T-helper 22 cell (primary cell): ENCODE measurements around the gene BAIAP2.
"Not testable (repeated sequence)": the region's sequence is repeated elsewhere in the genome, so short reads cannot be mapped to it uniquely, and the experiment has no call there.

Experiments used
- DNase-seq: peaks from one replicate; pipeline ENCODE4 v3.0.0-alpha.2; 2020; ENCODE audit warnings: low read depth

Gene BAIAP2

GRCh38 chr17:81069135-81069645 is 34.2 kb downstream of the BAIAP2 start:
- no peak for DNase-seq

- no peak for DNase-seq
Measured at GRCh38 chr17:81070541-81071246, 35.7 kb downstream of the BAIAP2 start.

- no peak for DNase-seq
Measured at GRCh38 chr17:81071761-81072741, 37.1 kb downstream of the BAIAP2 start.

GRCh38 chr17:81073967-81074839 is 39.3 kb downstream of the BAIAP2 start:
- no peak for DNase-seq

- no peak for DNase-seq
Measured at GRCh38 chr17:81074875-81075274, 39.9 kb downstream of the BAIAP2 start.

GRCh38 chr17:81075307-81075706 is 40.4 kb downstream of the BAIAP2 start:
- no peak for DNase-seq

- DNase-seq, result no peak
Measured at GRCh38 chr17:81076141-81076679, 41.3 kb downstream of the BAIAP2 start.

- not testable (repeated sequence) for DNase-seq
Measured at GRCh38 chr17:81078026-81078913, 43.3 kb downstream of the BAIAP2 start.

- no peak for DNase-seq
Measured at GRCh38 chr17:81080019-81080418, 45.1 kb downstream of the BAIAP2 start.

- no peak for DNase-seq
Measured at GRCh38 chr17:81081222-81082176, 46.5 kb downstream of the BAIAP2 start.

GRCh38 chr17:81082177-81083073 is 47.5 kb downstream of the BAIAP2 start:
- no peak for DNase-seq

GRCh38 chr17:81083125-81083765 is 48.3 kb downstream of the BAIAP2 start:
- no peak for DNase-seq

GRCh38 chr17:81084680-81085419 is 49.9 kb downstream of the BAIAP2 start:
- DNase-seq, result no peak

GRCh38 chr17:81085420-81085911 is 50.5 kb downstream of the BAIAP2 start:
- no peak for DNase-seq

- no peak for DNase-seq
Measured at GRCh38 chr17:81086789-81087551, 52.0 kb downstream of the BAIAP2 start.
